CD4-positive, alpha-beta T cell treated with Interleukin-17A for 1 hour (primary cell): Measurements from ENCODE around the gene TACC2.
"Not testable (repeated sequence)": the region's sequence is repeated elsewhere in the genome, so short reads cannot be mapped to it uniquely, and the experiment has no call there.

Experiments
- DNase-seq: peaks from one replicate; pipeline ENCODE4 v3.0.0-alpha.2; 2020

Gene TACC2, protein sequence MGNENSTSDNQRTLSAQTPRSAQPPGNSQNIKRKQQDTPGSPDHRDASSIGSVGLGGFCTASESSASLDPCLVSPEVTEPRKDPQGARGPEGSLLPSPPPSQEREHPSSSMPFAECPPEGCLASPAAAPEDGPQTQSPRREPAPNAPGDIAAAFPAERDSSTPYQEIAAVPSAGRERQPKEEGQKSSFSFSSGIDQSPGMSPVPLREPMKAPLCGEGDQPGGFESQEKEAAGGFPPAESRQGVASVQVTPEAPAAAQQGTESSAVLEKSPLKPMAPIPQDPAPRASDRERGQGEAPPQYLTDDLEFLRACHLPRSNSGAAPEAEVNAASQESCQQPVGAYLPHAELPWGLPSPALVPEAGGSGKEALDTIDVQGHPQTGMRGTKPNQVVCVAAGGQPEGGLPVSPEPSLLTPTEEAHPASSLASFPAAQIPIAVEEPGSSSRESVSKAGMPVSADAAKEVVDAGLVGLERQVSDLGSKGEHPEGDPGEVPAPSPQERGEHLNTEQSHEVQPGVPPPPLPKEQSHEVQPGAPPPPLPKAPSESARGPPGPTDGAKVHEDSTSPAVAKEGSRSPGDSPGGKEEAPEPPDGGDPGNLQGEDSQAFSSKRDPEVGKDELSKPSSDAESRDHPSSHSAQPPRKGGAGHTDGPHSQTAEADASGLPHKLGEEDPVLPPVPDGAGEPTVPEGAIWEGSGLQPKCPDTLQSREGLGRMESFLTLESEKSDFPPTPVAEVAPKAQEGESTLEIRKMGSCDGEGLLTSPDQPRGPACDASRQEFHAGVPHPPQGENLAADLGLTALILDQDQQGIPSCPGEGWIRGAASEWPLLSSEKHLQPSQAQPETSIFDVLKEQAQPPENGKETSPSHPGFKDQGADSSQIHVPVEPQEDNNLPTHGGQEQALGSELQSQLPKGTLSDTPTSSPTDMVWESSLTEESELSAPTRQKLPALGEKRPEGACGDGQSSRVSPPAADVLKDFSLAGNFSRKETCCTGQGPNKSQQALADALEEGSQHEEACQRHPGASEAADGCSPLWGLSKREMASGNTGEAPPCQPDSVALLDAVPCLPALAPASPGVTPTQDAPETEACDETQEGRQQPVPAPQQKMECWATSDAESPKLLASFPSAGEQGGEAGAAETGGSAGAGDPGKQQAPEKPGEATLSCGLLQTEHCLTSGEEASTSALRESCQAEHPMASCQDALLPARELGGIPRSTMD (N-terminal part only)

DNA sequence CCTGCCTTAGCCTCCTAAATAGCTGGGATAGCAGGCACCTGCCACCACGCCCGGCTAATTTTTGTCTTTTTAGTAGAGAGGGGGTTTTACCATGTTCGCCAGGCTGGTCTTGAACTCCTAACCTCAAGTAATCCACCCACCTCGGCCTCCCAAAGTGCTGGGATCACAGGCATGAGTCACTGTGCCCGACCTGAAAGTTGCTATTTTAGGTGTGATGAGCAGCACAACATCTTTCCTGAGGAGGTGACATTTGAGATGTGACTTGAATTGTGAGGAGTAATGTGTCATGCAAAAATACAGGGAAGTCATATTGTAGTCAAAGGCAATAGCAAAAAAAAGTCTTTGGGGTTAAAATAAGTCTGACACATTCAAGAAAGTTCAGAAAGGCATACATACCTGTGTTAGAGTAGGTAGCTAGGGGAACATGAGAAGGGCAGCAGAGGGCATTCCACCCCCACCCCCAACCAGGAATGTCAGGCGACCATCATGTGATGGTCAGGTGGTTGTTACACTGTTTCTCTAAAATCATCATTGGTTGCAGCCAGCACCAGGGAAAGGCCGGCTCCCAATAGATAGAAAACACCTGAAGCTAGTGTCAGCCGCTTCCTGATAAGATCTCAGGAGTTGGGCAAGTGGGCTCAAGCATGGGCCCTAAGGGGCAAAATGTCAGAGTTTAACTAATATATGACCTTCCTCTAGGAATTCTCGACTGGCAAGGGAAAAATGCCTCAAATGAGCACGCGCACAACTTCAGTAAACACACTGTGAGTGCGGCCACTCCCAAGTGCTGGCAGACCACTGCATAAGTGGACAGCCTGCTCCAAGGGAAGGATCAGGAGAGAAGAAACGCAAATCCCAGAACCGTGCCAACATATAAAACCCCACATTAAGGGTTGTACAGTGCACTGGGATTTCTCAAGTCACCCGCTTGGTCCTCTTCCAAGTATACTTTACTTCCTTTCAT lies at the start of gene TACC2:
Gene TACC2, plus strand, starts transcription at position 803 of the 964 bp plus-strand sequence. CDS start 32,819 bp downstream, outside the sequence.
- DNase-seq: no peak

DNA sequence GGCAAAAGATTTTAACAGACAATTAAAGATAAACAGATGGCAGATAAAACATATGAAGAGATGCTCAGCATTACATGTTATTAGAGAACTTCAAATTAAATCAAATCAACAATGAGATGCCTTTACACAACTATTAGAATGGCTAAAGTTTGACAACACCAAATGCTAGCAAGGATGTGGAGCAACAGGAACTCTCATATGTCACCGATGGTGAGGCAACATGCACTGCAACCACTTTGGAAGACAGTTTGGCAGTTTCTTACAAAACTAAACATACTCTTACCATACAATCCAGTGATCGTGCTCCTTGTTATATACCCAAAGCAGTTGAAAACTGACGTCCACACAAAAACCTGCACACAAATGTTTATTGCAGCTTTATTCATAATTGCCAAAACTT lies 47.4 kb upstream of the TACC2 start:
- DNase-seq: no peak

DNA sequence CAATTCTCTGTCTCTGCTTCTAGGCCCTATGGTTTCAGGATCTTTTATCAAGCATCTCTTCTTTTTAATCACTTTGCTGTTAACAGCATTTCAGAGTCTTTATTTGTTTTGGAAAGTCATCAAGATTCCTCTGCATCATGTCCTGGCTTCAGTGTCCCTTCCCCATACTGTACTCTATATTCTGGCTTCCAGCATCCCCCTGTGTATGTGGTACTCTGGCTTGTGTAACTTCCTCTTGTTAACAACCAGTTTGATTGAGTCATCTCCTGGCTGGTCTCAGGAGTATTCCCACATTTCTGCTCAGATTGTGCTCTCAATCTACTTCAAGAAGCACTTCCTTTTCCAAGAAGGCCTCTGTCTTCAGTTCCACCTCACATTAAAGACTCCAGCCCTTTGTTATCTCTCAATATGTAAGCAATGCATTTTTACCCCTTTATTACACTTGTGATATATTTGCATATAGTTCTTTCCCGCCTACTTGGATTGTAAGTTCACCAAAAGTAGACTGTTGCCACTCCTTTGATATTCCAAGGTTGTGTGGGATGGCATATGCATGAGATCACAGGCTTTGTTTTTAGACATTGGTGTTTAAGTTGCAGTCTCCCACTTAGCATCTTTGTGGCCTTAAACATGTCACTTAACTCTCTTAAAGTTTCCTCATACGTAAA lies 46.1 kb upstream of the TACC2 start:
- no peak for DNase-seq

DNA sequence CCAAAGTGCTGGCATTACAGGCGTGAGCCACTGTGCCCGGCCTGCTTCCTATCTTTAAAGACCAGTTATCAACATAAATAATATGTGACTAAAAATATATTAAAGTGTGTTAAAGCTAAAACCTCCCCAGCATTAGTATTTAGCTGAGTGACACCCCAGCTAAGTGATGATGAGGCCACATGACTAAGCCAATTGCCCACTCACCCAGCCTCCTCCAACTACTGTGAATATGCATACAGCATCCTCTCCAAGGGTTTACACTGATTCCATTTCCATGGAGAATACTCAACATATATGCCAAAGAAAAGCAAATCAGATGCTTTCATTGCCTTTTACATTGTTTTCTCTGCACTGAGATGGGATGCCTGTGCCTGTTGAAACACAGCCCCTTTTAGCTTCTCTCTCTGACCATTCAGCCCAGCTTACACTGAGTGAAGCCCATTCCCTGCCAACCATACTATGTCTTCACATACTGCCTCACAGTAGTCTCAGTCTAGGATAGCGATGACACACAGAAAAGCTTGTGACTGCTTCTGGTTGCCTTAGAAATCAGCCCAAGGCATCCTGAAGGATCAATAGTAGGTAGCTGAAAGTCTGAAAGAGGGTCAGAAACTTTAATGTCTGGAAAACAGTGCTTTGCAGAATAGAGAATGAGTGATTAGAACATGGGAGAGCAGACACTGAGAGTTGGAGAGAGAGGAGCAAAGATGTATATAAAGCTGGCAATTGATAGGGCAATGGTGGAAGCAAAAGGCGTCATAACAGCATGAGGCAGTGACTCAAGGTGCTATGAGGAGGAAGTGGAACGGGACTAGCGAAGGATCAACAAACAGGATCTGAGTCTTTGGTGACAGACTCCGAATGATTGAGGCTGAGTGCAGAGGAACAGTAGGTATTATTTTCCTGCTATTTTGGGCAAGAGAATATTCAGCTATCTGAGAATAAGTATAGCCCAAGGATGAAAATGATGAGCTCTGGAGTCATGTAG lies 41.3 kb upstream of the TACC2 start:
- no peak for DNase-seq

DNA sequence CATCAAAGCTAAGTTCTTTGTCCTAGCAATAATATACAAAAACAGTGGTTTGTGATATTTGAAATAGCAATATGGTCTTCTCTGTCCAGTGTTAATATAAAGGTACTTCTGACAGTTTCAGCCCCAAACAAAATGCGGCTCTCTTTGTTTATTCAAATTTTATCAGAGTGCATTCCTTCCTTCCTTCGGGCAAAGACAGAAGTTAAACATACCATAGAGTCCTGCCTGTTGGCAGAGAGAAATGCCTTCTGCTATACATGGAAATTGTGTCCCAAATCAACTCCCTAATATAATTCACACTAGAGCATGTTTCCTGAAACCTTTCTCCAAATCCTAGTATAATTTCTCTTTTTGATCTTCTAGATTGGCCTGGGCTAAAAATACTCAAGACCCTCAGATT lies 39.9 kb upstream of the TACC2 start:
- no peak for DNase-seq

DNA sequence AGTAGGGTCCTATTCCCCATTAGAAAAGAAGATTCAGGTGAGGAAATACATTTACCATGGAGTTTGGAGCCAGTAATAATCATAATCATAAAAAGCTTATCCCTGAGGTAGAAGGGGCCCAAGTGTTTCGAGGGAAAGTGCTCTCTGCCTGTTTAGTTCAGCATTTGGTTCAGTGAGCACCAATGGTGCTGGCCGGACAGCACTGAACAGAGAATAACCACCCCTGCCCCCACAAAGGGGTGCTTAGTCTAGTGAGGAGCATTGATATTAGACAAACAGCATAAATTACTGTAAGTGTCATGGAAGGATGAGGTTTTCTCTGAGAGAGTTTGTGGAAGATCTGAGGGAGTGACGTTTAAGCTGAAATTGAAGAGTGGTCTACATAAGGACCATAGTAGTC lies 39.5 kb upstream of the TACC2 start:
- DNase-seq: no peak

DNA sequence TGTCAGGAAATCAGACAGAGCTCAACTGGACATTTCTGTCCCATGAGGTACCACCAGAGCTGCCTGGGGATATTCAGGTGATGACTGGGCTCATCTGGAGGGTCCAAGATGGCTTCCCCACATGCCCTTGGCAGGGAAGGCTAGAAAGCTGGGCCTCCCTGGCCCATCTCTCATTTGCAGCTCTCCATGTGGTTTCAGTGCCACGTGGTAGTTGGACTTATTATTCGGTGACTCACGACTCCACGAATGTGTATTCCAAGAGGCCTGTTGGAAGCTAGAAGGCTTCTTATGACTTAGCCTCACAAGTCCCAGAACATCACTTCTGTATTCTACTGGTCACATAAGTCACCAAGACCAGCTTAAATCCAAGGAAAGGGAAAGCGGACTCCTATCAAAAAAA lies 36.7 kb upstream of the TACC2 start:
- DNase-seq: no peak

DNA sequence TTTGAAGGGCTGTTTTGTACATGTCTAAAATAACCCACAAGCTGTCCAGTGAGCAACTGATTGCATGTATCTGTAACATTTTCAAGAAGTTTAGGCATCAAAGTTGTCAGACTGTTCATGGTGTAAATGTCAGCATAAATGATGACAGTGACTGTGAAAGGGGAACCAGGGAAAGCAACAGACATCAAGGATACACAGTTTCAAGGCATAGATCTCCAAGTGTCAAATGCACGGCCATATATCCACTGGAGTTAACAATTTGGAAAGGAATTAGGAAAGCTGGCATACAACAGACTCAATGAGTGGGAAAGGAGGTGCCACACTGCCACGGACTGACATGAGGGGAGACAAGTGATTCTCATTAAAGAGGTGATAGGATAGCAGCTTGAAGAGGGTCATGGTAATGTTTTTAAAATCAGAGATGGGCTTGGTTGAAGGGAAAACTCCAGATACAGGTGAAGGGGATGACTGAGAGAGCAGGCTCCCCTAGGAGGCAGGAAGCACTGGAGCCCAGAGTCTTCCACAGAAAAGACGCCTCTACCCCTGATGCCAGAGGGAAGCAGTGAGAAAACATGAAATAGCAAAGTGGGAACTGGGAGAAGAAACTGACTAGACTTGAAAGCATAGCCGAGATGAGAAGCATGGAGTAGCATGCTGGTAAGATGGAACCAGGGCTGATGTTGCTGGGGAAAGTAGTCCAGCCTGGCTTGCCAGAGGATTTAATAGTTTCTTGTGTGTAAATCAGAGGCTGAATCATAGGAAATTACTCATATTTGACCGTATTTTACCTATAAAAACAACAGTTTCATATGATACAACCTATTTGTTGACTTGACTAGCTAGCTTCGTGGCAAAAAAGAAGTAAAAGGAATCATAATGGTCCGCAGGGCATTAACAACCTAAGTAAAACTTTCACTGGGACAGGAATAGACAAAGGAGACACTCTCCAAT lies 32.6 kb upstream of the TACC2 start:
- no peak for DNase-seq

DNA sequence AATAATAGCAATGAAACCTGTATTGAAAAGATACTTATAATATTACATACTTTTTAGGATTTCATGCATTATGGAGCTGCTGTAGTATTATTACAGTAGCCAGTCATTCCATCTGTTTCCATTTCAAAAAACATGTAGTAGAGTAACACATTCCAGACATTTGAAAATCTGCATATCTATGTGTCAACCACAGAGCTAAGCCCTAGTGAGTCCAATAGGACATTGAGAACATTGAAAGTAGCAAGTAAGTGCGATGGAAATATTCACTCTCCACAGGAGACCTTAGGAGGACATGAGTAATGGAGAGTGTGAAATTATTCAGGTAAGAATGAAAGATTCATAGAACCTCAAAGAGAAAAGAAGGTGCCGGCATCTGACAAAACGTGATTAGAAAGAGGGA lies 29.3 kb upstream of the TACC2 start:
- no peak for DNase-seq

DNA sequence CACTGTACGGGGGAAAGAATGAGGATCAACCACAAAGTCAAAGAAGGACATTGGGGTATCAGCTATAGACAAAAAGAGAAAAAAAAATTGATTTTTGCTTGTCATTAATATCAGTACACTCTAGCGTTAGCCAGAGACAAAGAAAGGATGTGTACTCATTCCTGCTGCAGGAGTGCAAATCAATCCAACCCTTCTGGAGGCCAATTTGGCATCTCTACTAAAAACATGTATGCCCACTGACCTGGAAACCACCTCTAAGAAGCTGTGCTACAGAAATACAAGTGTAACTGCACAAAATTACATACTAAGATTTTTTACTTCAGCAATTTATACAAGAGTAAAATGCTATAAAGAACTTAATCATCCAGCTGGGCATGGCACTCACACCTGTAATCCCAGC lies 27.5 kb upstream of the TACC2 start:
- no peak for DNase-seq

DNA sequence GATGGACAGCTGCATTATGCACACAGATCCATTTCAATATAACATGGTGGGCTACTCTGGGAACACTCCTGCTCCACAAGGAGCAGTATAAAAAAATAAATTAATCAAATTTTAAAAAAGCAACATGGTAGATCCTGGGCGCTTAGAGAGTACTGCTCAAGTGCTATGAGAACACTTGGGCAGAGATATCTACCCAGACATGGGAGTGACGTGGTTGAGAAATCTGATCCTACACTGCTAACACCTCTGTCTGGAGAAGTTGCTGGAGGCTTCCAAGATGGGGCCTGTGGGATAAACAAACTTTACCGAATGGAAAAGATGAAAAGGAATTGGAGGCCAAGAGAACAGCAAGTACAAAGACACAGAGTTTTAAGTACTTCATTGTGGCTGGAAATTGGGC lies 23.0 kb upstream of the TACC2 start:
- no peak for DNase-seq

DNA sequence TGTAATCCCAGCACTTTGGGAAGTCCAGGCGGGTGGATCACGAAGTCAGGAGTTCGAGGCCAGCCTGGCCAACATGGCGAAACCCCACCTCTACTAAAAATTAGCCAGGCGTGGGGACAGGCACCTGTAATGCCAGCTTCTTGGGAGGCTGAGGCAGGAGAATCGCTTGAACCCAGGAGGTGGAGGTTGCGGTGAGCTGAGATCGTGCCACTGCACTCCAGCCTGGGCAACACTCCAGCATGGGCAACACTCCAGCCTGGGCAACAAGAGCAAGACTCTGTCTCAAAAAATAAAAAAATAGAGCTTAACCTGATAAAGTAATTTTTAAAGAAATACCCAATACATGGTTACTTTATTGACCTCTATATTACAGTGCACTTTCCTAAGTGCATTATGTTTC lies 19.9 kb upstream of the TACC2 start:
- not testable (repeated sequence) for DNase-seq

DNA sequence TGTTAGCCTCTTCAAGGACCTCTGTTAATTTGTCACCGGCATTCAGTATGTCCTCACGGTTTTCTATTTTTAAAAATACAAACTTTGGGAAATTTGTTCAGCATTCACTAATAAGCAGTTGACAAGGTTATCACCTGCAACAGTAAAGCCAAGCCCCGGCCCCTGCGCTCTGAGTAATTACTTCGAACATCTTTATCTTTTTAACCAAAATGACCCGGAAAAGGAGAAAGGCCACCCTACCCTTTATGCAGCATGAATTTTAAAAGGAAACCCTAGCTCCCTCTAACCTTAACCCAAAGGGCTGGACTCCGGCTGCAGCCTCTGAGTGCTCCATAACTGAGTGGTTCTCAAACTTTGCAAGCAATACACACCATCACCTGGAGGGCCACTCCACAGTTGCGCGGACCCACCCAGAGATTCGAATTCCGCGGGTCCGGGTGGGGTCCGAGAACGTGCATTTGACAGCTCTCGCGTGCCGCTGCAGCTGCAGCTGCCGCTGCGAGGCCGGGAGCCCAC lies 14.9 kb upstream of the TACC2 start:
- DNase-seq: no peak

DNA sequence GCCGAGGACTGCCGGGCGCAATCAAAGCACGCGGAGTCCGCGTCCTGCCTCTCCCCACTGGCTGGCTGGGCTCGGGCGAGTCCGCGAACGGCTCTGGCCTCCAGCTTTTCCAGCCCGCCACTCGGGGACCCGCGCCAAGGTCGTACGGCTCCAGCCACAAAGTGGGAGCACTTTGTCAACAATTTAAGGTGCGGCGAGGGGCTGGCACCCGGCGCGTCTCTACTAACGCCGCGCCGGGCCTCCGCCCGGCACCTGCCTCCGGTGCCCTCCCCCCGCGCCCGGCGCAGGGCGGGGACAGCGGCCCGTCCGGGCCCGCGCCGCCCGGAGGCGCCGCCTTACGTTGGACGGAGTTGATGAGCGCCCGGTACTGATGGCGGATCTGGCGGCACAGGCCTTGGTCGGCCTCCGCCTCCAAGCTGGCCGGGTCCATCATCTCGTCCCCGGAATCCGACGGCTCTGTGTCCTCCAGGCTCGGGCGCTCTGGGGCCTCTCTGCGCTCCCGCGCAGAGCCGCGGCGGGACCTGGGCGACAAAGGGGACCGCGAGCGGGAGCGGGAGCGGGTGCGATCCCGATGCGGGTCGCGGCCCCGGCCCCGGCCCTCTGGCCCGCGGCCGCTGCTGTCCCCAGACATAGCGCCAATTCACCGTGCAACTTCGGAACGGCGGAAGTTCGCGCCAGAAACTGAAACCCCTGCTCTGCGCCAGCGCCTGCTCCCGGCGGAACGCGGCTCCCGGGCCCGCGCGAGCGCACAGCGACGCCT lies 14.2 kb upstream of the TACC2 start, which contains the start of gene NSMCE4A:
Gene NSMCE4A, minus strand, starts transcription at position 683 of the 760 bp plus-strand sequence. Its CDS starts 52 bp downstream, at position 631.
- DNase-seq: peak; percentile 74

DNA sequence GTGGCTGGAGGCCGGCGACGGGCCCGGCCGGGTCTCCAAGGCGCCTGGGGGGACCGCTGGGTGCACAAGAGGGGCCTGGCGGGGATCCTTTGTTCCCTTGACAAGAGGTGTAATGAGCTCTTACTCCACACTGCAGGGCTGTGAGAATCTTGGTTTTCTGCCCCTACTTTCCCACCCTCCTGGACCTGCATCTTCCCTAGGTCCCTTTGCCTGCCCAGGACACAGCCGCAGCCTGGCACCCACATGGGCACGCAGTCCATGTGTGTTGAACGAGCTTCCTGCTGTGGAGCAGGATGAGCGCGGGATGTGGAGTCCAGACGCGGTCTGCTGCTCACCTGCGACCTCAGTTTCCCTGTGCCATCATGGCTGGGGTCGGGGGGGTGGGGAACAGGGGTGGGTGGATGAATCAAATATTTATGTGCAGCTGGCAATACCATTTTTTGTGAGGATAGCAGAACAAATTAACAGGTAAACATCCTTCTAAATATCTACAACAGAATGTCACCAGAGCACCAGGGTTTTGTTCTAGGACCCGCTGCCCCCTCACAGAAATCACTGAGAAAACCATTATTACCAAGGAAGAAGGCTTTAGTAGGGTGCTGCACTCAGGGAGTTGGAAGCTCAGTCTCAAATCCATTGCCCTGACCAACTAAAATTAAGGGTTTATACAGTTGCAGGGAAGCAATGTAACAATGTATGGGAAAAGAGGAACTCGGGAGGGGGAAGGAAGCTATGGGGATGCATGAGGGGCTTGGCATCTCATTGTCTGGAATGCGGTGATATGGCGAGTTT lies 13.5 kb upstream of the TACC2 start:
- DNase-seq: no peak

DNA sequence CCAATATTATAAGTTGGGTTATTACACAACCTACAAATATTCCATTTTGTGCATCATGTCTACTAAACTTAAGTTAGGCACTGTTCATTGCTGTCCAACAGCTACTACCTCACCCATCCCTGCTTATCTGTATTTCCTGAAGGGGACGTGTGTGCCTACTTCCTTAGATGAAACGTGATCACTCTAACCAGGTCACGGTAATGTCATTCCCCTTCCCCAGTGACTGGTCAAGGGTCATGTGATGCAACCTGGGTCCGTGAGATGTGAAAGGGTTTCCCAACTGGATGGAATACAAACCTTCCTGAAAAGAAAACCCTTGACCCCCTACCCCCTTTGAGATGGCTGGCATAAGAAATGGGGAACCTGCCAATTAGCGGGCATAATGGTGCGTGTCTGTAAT lies 12.4 kb upstream of the TACC2 start:
- no peak for DNase-seq

DNA sequence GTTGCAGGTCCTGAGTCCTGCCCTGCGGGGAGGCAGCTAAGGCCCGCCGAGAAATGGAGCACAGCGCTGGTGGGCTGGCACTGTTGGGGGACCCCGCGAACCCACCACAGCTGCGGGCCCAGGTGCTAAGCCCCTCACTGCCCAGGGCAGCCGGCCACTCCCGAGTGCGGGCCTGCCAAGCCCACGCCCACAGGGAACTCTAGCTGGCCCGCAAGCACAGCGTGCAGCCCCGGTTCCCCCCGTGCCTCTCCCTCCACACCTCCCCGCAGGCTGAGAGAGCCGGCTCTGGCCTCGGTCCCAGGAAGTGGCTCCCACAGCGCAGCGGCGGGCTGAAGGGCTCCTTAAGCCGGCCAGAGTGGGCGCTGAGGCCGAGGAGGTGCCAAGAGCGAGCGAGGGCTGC lies 10.5 kb upstream of the TACC2 start:
- DNase-seq: no peak
